HG03103 (cell line): Measurements from ENCODE around the gene CTSE.
A peak's percentile ranks its signal among the peaks of the same experiment; 100 is the strongest.
"Not testable (repeated sequence)": the region's sequence is repeated elsewhere in the genome, so short reads cannot be mapped to it uniquely, and the experiment has no call there.

Experiments used
- ATAC-seq: cut with Tn5 transposase; IDR thresholded peaks from one replicate; pipeline ENCODE4 v1.9.1; 2021; ENCODE audit warnings: low read depth; ENCODE audit not compliant: unreplicated experiment

CTSE gene

DNA sequence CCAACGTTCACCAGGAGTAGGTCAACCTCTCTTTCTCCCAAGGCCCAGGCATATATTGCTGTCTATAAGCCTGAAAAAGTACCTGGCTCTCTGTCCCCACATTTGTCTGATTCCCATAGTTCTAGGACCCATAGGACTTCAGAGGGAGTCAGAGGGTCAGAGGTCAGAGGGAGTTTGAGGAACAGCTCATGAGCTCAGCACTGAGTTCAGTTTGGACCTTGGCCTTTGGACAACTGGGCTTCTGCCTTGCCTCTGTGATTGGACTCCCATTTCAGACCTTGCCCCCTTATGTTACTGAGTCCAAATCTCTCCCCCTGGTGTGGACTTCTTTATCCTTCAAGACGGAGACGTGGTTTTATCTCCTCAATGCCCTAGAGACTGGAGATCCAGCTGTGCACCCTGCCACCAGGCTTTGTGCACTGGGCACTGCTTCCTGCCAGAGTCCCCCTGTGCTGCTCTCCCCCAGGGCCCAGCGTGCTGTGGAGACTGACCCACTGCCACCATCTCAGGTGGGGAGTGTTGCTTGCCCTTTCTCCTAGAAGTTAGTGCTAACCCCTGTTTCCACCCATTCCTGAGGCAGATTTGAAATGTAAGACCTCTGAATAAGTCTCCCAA is 3.2 kb downstream of the CTSE start:
- ATAC-seq = no peak

DNA sequence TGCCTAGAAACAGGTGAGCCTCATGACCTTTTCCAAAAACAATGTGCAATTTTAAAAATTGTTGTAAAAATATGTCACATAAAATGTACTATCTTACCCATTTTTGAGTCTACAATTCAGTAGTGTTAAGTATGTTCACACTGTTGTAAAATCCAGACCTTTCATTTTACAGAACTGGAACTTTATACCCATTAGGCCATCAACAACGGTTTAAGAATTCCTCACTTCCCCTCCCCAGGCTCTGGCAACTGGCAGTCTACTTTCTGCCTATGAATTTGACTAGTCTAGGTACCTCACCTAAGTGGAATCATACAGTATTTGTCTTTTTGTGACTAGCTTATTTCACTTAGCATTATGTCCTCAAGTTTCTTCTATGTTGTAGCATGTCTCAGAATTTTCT is 8.6 kb downstream of the CTSE start:
- ATAC-seq = no peak

DNA sequence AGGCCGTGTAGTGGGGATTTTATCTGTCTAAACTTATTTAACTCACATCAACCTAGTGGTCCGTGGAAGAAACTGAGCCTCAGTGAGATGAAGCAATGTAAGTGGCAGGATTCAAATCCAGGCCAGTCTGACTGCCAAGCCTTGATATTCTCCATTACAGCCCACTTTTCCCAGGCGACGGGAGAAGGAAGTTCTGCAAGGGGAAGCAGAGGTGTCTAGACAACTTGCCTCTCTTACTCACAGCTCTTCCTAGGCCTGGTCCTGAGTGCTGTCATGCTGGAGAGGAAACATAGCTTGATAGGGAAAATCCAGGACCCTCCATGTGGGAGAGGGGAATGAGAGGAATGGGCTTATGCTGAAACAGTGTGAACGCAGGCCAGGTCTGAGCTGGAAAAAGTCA is 9.1 kb downstream of the CTSE start:
- no peak for ATAC-seq

DNA sequence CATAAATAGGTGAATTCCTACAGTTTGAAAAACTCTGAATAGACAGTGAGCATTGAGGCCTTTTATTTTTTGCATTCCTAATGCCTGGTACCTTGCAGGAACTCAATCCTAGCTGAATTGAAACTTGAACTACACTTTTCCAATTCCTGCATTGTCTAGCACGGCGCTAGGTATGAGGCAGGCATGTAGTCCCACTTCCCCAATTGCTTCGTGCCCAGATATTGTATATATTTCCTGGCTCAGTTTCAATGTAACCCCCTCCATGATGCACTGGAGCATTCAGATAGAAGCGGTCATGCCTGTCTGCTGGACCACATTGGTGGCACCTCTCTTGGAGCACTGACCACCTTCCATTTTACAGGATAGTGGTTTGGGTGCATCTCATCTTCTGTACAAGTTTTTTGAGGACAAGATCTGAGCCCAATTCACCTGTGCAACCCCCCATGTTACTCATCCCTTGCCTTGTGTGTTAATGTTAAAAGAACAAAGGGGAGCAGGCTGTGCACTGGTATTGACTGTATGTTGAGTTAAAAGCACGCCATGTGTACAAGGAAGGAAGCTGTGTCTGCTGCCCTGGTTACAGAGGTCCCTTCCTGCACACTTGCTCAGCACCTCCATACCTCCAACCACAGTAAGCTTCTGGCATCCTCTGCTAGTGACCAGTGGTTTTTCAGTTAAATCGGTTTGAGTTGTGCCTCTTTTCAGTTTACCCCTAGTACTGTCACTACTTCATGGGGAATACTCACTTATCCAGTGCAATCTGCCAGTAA is 10.5 kb downstream of the CTSE start:
- ATAC-seq = no peak

DNA sequence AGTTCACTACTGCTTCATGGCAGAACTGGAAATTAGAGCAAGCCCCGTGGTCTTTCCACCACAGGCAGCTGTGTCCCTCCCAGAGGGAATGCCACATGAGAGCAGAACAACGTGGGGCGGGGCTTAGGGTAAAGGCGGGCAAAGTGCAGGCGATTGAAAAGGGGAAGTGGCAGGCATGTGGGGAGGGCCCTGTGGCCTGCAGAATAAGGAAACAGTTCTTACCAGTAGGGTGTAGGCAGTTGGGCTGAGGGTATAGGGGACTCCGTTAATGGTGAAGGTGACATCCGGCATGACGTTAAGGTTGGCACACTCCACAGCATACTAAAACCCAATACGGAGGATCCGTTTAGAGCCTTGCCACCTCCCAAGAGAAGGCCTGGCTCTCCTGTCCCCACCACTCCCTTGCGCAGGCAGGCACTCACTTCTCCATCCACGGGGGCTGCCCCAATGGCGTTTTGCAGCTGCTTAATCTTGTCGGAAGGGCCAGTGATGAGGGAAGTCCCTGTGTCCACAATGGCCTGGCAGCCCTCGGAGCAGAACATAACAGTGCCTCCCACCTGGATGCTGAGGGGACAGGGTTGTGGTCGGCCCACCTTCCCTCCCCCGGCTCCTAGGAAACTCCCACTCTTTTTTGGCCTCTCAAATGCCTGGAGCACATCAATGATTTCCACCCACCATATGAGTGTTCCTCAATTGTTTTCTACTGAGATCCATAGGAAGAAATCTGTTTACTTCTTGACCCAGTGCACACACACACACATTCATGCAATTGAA is 11.4 kb downstream of the CTSE start:
- peak; percentile 77 for ATAC-seq

DNA sequence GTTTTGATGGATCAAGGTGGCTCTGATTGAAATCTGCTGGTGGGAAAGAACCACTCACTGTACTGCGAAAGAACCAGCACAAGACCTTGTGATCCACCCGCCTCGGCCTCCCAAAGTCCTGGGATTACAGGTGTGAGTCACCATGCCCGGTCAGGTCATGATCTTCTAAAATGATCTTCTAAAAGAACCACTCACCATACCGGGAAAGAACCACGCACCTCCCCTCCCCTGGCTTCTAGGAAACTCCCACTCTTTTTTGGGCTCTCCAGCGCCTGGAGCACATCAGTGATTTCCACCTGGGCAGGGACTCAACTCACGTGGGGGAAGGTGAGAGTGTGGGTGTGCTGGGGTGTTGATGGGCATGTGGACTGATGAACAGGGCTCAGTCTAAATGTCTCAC is 12.6 kb downstream of the CTSE start:
- no peak for ATAC-seq

DNA sequence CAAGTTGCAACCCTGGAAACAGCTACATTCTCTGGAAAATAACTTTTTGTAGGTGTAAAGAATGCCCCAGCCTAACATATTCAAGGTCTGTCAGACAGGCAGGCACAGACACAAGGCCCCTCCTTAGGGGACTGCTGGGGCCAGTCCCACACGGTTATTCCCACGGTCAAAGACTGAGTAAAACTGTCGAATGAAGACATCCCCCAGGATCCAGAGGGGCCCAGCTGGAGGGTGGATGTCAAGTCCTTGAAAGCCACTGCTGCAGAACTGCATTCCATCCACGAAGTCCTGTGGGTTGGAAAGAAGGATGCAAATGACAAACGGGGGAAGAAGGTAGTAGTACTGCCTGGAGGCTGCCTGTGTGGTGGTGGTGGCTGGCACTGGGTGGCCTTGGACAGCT is 13.6 kb downstream of the CTSE start:
- ATAC-seq = no peak

DNA sequence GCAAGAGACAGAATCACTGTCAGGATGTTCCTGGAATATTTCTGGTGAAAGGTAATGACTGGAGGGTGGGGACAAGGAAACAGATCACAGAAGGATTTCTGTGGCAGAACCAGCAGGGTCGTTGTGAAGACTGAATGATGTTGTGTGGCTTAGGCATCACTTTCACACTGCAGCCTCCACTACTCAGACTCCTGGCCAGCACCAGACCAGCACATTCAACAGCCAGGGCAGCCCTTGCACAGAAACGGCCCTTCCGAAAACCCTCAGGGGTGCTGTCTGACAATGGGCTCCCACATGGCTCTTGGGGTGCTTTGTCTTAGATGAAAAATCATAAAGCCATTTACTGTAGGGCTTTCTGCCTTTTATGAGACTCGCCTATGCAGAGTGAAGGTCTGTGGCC is 16.7 kb downstream of the CTSE start:
- no peak for ATAC-seq

DNA sequence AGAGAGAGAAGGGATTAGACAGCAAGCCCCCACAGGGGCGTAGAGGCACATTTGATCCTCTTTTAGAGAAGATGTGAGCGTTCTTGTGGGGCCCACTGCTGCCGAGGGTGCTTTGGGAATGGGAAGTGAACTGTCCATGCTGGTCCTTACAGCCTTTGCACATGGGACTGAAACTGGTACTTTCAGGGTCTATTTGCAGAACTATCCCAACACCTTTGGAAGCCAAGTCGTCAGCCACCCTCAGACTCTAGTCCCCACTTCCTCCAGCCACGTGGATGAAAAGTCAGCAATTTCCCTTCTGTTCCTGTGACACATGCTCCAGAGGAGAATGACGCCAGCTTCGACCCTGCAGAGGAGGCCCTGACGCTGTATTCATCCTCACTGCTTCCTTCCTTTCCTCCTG is 17.9 kb downstream of the CTSE start:
- ATAC-seq = no peak

DNA sequence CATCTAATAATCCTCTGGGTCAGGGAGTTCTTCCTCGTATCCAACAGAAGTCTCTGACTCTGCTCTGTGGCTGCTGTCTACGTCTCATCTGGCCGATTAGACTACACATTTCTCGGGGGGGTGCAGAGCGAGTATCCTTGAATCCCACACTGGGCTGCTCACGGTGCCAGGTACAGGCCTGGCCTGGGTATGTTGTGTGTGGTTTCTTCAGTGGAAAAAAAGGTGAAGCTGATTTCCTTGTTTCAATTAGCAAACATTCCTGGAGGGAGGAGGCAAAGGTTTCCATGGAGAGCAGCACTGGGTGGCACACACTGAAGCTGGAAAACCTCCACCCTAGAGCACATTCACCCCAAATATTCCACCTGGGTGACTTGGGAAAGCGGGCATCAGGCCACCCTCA is 18.5 kb downstream of the CTSE start:
- no peak for ATAC-seq

DNA sequence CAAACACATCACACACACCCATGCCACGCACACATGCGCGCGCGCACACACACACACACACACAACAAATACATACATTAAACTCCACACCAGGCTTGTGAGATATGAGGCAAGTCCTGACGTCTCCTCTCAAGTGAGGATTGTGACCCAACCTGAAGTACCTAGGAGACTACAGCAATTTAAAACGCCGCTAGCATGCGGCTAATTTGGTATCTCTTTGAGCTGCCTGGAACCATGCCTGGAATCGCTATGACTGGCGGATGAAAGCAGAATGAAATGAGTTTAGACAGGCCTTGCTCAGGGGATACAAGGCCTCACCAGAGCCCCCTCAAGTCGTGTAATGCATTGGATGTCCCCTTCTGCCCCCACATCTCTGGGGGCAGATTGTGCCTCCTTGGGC is 18.9 kb downstream of the CTSE start:
- ATAC-seq = no peak

DNA sequence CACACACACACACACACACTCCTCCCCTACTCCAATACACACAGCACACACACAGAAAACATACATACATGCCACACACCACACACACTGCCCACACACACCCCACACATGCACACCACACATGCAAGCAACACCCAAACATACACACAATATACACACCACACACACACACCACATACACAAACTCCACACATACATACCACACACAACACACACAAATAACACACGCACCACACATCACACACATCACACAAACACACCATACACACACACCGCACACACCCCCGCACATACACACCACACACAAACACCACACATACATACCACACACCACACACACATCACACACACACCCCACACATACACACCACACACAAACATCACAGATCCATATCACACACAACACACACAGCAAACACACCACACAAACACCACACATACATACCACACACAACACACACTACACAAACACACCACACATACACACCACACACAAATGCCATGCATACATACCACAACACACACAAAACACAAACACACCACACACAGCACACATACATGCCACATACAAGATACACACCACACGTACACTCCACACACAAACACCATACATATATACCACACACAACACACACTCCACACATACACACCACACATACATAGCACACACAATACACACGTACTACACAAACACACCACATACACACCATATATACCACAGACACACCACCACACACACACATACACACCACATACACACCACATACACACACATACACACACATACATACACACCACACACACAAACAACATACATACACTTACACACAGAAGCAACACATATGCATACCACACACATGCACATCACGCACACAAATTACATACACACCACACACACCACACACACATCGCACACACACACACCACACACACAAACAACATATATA is 19.6 kb downstream of the CTSE start:
- ATAC-seq = no peak

DNA sequence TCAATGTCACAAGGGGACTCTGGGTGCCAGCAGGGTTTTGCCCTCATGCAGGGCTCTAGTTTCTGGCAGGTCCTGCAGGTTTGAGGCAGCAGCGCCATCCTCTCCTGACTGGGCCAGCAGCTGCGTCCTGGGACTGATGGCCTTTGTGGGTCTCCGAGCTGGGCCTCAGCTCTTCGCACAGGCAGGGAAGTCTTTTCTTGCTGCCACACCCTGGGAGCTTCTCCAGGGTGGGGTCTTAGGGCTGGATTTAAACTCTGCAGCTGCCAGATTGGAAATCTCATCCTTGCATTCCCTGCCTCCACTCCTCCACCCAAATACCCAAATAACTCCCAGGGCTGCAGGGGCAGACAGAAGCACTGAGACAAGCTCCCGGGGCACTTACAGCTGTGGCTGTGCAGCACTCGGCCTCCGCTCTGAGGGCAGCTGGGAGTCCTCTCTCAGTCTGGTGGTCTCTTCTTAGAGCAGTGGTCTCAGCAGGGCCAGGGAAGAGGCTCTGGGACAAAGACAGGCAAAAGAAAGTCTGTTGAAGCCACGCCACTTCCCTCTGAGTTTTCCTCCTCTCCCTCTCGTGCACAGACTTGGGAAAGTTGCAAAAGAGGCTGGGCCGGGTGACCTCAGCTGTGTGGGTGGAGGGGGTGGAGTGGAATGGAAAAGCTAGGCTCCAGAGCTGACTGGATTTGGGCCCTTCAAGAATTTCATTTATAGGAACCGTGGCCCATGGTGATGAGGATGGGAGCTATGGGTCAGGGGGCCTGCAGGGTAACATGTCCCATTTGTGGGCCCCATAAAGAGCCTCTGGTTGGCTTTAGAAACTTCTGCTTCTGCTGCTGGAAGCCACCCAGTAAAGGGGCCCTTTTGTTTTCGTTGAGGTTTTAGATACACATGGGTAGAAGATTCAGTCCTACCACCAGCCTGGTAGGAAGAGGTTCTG is 20.6 kb downstream of the CTSE start, which contains the start of gene RAB7B:
Gene RAB7B (minus strand): TSS at position 525 of the 931 bp plus-strand sequence. CDS start 9,260 bp downstream, outside the sequence.
- ATAC-seq = no peak

DNA sequence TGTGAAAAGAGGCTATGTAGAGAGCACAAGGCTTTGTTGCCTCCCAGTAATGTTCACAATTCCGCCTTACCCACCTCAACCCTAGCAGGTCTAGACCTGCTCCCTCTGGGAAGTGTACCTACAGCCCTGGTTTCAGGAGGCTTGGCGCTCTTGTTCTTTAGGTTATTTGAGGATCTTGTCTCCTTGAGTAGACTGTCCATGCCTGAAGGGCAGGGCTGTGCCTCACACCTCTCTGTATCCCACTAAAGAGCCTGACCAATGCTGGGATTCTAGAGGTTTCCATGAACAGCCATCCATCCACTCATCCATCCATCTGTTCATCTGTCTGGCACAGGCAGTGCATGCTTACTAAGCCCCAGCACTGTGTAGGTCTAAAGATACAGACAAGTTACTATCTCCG is 21.5 kb downstream of the CTSE start:
- ATAC-seq = no peak

DNA sequence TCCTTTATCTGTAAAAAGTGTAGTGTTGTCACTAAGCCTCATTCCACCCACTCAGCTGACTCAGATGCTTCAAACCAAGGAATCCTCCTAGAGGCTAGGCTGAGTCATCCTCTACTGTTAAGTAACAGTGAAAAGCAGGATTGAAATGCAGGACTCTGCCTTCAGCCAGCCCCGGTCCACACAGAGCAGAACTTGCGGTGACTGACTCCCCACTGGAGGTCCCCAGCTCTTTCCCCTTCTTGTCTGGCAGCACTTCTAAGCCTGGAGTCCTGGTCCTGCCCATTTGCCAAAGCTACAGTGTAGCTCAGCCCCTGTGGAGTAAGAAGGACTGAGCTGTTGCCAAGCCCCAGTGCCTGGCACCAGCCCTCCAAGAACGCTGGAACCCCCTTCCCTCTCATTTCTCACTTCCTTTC is 22.2 kb downstream of the CTSE start:
- no peak for ATAC-seq

DNA sequence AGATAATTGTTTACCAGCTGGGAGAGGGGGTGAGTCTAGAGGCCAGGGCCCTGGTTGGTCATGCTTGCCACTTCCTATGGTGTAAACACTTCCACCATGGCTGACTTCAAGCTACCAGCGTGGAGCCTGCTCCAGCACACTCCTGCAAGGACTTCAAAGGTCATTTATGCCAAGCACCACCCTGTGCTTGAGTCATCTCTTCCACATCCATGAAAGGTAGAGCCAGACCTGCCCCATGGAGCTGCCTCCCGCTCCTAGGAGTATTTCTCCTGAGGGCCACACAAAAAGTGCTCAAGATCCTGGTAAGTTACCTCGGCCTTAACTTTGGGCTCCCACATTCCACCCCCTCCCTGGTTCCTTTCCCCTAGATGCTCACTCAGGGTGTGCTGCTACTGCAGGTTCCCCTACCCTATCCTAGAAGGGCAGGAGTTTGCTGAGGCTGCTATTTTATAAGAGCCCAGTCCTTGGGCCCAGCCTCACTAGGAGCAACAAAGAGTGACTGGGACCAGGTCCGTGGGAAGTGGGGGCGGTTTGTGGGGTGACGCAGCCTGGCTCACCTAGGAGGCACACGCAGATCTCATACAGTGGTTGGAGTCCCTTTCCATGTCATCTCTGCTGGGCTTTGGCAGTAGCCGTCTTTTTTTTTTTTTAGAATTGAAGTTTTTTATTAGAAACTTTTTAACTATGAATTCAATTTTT is 22.9 kb downstream of the CTSE start:
- no peak for ATAC-seq

DNA sequence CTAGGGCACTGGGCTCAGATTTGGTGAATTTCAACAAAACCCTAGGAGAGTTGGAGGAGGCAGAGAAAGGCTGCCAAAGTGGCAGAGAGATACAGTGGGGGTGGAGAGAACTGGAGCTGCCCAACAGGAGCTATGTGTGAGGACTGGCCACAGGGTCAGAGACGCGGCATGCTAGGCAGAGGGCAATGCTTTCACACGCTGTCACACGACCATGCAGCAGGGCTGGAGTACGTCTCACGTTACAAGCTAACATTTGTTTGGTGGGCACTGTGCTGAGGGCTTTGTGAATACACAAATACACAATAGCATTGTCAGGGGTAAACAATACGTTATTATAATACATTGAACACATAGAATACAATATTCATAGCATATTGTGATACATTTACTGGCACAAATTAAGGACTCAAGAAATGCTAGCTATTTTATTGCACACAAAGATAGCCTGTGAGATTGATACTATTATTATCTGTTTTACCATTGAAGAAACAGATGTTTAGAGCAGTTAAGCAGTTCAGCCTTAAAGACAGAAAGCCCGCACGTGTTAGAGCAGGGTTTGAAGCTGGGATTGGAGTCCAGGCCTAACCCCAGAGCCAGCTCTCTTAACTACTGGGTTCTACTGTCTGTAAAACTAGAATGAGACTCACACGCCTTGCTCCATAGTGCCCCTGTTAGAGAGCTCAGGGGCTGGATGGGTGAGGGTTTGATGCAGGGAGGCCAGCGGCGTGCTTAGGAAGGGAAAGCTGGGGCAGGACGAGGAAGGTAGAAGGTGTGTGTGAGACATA is 25.0 kb downstream of the CTSE start:
- ATAC-seq = no peak

DNA sequence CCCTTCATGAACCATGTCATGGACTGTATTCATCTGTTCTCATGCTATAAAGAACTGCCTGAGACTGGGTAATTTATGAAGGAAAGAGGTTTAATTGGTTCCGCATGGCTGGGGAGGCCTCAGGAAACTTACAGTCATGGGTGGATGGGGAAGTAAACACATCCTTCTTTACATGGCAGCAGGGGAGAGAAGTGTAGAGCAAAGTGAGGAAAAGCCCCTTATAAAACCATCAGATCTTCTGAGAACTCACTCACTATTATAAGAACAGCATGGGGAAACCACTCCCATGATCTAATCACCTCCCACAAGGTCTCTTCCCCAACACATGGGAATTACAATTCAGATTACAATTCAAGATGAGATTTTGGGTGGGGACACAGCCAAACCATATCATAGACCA is 27.1 kb downstream of the CTSE start:
- ATAC-seq = not testable (repeated sequence)
